Esophagus mucosa (tissue), 1 donor: Measurements from ENCODE around the gene MBD3L3. TPM values are rescaled to one million over a fixed set of nuclear protein-coding genes. Genes with fewer than 3 reads are reported as not detected.
"Not testable (repeated sequence)": the region's sequence is repeated elsewhere in the genome, so short reads cannot be mapped to it uniquely, and the experiment has no call there.

Experiments
- ATAC-seq: fragments of 200-7000 bp; cut with Tn5 transposase; one replicate; pipeline ENCODE4 v1.9.1; 2020
- total RNA-seq: library from RNA; stranded (reverse); gene quantifications from one replicate; pipeline ENCODE4 v1.2.4, GENCODE V29; 2023
- donor health status: DM: yes; HTN: yes; CAD: no.

MBD3L3 gene
- total RNA-seq, result not detected

GRCh38 chr19:7058576-7058975 lies at the start of gene MBD3L3:
Gene MBD3L3, minus strand, starts transcription at chr19:7058676. Its CDS starts 71 bp downstream, at chr19:7058605.
- not testable (repeated sequence) for ATAC-seq

GRCh38 chr19:7106711-7107657 lies 48.5 kb upstream of the MBD3L3 start:
- ATAC-seq, result no peak

- no peak for ATAC-seq
Measured at GRCh38 chr19:7104747-7105447, 46.4 kb upstream of the MBD3L3 start.

GRCh38 chr19:7101498-7102253 lies 43.2 kb upstream of the MBD3L3 start:
- no peak for ATAC-seq

DNA sequence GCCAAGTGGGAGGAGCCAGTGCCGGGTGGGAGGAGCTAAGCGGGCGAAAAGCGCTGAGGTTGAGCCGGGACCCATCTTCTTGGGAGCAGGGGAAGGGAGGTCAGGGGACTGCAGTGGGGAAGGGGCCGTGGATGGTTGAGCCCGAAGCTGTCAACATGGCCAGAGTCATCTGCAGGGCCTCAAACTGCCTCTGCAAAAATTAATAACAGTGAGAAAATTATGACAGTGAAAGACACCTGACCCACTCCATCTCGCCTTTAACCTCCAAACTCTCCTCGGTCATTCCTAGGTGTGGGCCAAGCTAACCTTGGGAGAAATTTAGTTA lies 41.1 kb upstream of the MBD3L3 start:
- no peak for ATAC-seq

- peak; percentile 95 for ATAC-seq
Measured at GRCh38 chr19:7098701-7099596, 40.5 kb upstream of the MBD3L3 start.

GRCh38 chr19:7098096-7098495 lies 39.6 kb upstream of the MBD3L3 start:
- ATAC-seq, result no peak

- ATAC-seq, result no peak
Measured at GRCh38 chr19:7088999-7089398, 30.5 kb upstream of the MBD3L3 start.

DNA sequence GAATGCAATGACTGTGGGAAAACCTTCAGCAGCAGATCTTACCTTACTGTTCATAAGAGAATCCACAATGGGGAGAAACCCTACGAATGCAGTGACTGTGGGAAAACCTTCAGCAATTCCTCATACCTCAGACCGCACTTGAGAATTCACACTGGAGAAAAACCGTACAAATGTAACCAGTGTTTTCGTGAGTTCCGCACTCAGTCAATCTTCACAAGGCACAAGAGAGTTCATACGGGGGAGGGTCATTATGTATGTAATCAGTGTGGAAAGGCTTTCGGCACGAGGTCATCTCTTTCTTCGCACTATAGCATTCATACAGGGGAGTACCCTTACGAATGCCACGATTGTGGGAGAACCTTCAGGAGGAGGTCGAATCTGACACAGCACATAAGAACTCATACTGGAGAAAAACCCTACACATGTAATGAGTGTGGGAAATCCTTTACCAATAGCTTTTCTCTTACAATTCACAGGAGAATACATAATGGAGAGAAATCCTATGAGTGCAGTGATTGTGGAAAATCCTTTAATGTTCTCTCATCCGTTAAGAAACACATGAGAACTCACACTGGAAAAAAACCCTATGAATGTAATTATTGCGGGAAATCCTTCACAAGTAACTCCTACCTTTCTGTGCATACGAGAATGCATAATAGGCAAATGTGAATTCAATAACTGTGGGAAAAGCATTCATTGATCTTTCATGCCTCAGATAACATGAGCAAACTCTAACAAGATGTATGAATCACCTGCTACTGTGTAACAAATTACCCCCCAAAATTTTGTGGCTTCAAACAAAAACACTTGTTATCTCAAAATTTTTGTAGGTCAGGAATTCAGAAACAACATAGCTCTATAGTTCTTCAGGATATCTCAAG lies 24.8 kb upstream of the MBD3L3 start:
- ATAC-seq, result no peak

GRCh38 chr19:7078008-7078407 lies 19.5 kb upstream of the MBD3L3 start:
- ATAC-seq, result no peak

DNA sequence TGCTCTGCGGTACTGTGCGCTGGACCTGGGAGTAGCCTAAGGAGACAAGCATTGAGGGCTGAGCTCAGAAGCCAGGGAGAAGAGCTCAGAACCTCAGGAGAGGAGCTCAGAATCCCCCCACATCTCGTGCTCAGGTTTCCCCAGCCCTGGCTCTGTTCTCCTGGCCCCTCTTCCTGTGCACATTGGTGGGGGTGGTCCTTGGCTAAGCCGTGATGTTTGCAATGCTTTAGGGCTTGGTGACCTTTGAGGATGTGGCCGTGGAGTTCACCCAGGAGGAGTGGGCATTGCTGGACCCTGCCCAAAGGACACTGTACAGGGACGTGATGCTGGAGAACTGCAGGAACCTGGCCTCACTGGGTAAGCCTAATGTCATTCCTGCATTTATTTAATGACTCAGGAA lies 17.7 kb upstream of the MBD3L3 start:
- no peak for ATAC-seq

DNA sequence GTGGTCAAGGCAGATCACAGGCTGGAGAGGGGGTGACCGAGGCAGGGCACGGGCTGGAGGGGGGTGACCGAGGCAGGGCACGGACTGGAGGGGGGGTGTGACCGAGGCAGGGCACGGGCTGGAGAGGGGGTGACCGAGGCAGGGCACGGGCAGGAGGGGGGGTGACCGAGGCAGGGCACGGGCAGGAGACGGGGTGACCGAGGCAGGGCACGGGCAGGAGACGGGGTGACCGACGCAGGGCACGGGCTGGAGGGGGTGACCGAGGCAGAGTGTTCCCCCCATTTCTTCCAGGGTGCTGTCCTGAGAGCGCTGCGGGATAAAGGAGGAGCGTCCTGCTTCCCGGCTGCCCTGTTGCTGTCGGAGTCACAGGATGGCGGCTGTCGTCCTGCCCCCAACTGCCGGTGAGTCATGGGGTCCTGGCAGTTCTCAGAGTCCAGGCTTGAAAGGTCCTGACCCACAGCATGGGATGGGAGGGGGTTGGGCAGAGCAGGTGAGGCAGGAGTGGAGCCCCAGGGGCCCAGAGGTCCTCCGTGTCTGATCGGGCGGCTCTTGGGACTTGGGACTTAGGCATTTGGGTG lies 16.3 kb upstream of the MBD3L3 start:
- no peak for ATAC-seq

DNA sequence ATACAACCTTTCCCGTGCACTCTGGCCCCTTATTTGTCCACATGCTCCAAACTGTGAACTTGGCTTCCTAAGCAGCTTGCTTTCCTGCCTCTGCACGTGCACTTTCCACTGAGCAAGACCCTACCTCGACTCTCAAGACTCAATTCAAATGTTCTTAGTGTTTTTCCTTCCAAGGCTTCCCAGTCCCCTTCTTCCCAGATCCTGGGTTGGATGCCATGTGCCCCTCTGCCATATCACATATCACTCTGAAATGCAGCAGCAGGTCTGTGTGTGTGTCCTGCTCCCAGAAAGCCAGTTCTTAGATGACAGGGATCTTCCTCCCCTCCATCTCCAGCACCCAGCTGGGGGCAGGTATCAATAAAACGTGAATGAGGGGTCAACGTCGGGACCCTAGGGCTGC lies 14.1 kb upstream of the MBD3L3 start:
- ATAC-seq, result no peak

- peak; percentile 12 for ATAC-seq
Measured at GRCh38 chr19:7069904-7070226, 11.4 kb upstream of the MBD3L3 start.

DNA sequence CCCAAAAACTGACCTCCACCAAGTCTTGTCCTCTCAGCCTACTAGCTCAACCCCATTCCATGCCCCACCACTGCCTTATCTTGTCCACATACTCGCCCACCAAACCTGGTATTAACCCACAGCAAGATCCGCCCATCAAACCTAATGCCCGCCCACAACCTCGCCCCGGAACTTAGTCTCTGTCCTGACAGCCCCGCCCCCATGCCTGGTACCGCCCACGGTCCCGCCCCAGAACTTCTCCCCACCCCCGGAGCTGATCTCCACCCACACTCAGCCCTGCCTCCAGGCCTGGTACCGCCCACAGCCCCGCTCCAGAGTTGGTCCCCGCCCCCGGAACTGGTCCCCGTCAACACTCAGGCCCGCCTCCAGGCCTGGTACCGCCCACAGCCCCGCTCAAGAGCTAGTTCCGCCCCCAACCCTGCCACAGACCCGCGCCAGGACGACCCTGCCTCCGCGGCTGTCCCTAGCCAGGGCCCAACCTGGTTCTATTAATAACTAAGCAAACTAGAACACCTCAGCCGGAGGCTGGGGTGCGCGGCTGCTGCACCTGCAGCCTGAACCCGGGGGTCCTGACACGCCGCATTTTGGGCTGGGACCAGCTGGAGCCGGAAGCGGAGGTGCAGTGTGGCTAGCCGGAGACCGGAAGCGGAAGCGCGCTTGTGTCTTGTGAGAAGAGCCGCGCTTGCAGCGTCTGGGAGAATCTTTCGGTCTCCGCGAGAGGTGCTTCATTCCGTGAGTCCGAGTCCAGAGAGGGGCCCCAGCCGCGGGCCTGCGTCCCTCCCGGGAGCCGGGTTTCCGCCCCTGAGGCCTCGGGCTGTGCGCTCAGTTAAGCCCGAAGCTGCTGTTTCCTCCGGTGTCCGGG lies 10.8 kb upstream of the MBD3L3 start, which contains the start of gene ZNF557:
ZNF557 (plus strand) TSS at position 662 of the 862 bp plus-strand sequence. CDS start 5,372 bp downstream, outside the sequence.
- ATAC-seq, result peak; percentile 100

DNA sequence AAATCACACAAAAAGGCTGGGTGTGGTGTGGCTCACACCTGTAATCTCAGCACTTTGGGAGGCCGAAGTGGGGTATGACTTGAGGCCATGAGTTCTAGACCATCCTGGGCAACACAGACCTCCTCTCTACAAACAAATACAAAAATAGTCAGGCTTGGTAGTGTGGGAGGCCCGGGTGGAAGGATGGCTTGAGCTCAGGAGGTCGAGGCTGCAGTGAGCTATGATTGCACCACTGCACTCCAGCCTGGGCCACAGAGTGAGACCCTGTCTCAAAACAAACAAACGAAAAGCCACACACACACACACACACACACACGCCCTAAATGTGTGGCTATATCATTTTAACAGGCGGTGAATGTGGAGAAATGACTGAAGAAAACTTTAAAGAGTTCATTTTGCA lies 10.1 kb upstream of the MBD3L3 start:
- no peak for ATAC-seq

- ATAC-seq, result no peak
Measured at GRCh38 chr19:7067716-7068115, 9.2 kb upstream of the MBD3L3 start.

- not testable (repeated sequence) for ATAC-seq
Measured at GRCh38 chr19:7067122-7067521, 8.6 kb upstream of the MBD3L3 start.

DNA sequence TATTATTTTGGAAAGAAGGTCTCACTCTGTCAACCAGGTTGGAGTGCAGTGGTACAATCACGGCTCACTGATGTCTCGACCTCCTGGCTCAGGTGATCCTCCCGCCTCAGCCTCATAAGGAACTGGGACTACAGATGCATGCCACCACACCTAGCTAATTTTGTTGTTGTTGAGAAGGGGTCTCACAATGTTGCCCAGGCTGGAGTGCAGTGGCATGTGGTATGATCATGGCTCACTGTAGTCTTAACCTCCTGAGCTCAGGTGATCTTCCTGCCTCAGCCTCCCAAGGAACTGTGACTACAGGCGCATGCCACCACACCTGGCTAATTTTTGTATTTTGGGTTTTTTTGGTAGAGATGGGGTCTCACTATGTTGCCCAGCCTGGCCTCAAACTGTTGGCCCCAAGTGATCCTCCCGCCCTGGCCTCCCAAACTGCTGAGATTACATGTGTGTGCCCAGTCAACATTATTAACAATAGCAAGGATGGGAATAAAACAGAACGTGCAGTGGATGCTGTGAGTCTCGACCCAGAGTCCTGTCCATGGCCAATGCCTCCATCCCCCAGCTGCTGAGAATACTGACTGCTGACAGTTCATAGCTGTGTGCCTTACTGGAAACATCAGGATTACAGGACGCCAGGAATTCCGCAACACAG lies 5.4 kb upstream of the MBD3L3 start:
- no peak for ATAC-seq
